HL-60 (cell line): ENCODE measurements around the gene MCIDAS.

Experiments
- DNase-seq, 2 experiments: peaks; one replicate each; pipeline ENCODE4 v3.0.0-alpha.2; 2010 to 2020; ENCODE audit warnings: low read depth in 1 of 2, low spot score in 1 of 2
- H3K27ac ChIP-seq: fragments of 250-450 bp; sonication (Bioruptor Pico); replicated peaks from 2 replicates; pipeline ENCODE4 v1.5.1; 2020; ENCODE audit warnings: mild to moderate bottlenecking, moderate library complexity
- H3K27me3 ChIP-seq: fragments of 250-450 bp; sonication (Bioruptor Pico); 2 replicates; pipeline ENCODE4 v1.5.1; 2021; ENCODE audit warnings: mild to moderate bottlenecking, moderate library complexity; ENCODE audit not compliant: insufficient read depth, poor library complexity, severe bottlenecking
- H3K4me3 ChIP-seq: replicated peaks from 2 replicates; pipeline ENCODE4 v1.5.1; 2011; ENCODE audit warnings: mild to moderate bottlenecking, control low read depth, low read length; ENCODE audit not compliant: insufficient read depth
- CTCF ChIP-seq: IDR thresholded peaks from one replicate; pipeline ENCODE4 v1.5.1; 2011; ENCODE audit warnings: low read length, control low read depth, inconsistent platforms; ENCODE audit not compliant: insufficient read depth
- GABPA ChIP-seq: IDR thresholded peaks from 2 replicates; pipeline ENCODE4 v1.6.1; 2012; ENCODE audit warnings: low read depth
- POLR2AphosphoS5 ChIP-seq: IDR thresholded peaks from 2 replicates; pipeline ENCODE4 v1.6.1; 2012; ENCODE audit warnings: low read depth
- REST ChIP-seq: IDR thresholded peaks from 2 replicates; pipeline ENCODE4 v1.6.1; 2012; ENCODE audit warnings: low read depth; ENCODE audit not compliant: insufficient replicate concordance
- SPI1 ChIP-seq: IDR thresholded peaks from 2 replicates; pipeline ENCODE4 v1.6.1; 2012; ENCODE audit warnings: low read depth, mild to moderate bottlenecking, borderline replicate concordance
- long read RNA-seq: library from polyadenylated mRNA; unstranded; transcript quantifications from one replicate; pipeline ENCODE4 v2.0.0, GENCODE V29; 2020

Gene MCIDAS
- long read RNA-seq: 0 reads

GRCh38 chr5:55226934-55227663 lies at the start of gene MCIDAS:
Gene MCIDAS (minus strand): TSS chr5:55227315. CDS start chr5:55227138, 177 bp downstream.
- no peak for DNase-seq
- TF ChIP-seq GABPA (no peak), SPI1 (no peak), CTCF (no peak), REST (no peak), POLR2AphosphoS5 (no peak)
- peak within 1 kb of the TSS; percentile 32 for H3K4me3 ChIP-seq
- no peak within 1 kb of the TSS for H3K27ac ChIP-seq
- peaks cover 46% of the 10 kb centered on the region for H3K27me3 ChIP-seq

GRCh38 chr5:55276771-55277170 lies 49.7 kb upstream of the MCIDAS start:
- no peak overlapping the region for H3K27ac ChIP-seq
- H3K27me3 ChIP-seq: no peaks in the 10 kb centered on the region
- TF ChIP-seq SPI1 (no peak), REST (no peak), POLR2AphosphoS5 (no peak), GABPA (no peak), CTCF (no peak)
- DNase-seq: no peak
- no peak overlapping the region for H3K4me3 ChIP-seq

GRCh38 chr5:55258339-55258738 lies 31.2 kb upstream of the MCIDAS start:
- no peak for DNase-seq
- H3K27me3 ChIP-seq: no peaks in the 10 kb centered on the region
- H3K4me3 ChIP-seq: no peak overlapping the region
- no peak overlapping the region for H3K27ac ChIP-seq
- TF ChIP-seq SPI1 (no peak), CTCF (no peak), REST (no peak), POLR2AphosphoS5 (no peak), GABPA (no peak)
